Measurements from ENCODE around the gene IL9R. TPM values are rescaled to one million over a fixed set of nuclear protein-coding genes. Genes with fewer than 3 reads are reported as not detected.
"Not testable (repeated sequence)": the region's sequence is repeated elsewhere in the genome, so short reads cannot be mapped to it uniquely, and the experiment has no call there.

The IL9R gene
- total RNA-seq, 1 donor from 2014 or later: not detected

GRCh38 chrX:155998116-155998515 is 620 bp downstream of the IL9R start:
- Histone ChIP-seq H3K27ac (no peak overlapping the region), H3K4me3 (no peak overlapping the region), H3K36me3 (no peaks in the 10 kb centered on the region), H3K27me3 (no peaks in the 10 kb centered on the region), H3K9me3 (no peaks in the 10 kb centered on the region), H3K4me1 (no peaks in the 10 kb centered on the region)
- intact Hi-C loops (cut with DNase I): no loop called here
- TF ChIP-seq, protein P1, sequence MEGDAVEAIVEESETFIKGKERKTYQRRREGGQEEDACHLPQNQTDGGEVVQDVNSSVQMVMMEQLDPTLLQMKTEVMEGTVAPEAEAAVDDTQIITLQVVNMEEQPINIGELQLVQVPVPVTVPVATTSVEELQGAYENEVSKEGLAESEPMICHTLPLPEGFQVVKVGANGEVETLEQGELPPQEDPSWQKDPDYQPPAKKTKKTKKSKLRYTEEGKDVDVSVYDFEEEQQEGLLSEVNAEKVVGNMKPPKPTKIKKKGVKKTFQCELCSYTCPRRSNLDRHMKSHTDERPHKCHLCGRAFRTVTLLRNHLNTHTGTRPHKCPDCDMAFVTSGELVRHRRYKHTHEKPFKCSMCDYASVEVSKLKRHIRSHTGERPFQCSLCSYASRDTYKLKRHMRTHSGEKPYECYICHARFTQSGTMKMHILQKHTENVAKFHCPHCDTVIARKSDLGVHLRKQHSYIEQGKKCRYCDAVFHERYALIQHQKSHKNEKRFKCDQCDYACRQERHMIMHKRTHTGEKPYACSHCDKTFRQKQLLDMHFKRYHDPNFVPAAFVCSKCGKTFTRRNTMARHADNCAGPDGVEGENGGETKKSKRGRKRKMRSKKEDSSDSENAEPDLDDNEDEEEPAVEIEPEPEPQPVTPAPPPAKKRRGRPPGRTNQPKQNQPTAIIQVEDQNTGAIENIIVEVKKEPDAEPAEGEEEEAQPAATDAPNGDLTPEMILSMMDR (IDR thresholded peaks at IDR 0.05): no peak
- TF ChIP-seq POLR2AphosphoS5 (IDR thresholded peaks at IDR 0.05; ENCODE audit: insufficient read depth in 1 of 2, low read depth in 1 of 2): no peak
- no peak for TF ChIP-seq POLR2A (IDR thresholded peaks at IDR 0.05)
- no peak for DNase-seq (ENCODE audit: extremely low spot score in 2 of 2)

DNA sequence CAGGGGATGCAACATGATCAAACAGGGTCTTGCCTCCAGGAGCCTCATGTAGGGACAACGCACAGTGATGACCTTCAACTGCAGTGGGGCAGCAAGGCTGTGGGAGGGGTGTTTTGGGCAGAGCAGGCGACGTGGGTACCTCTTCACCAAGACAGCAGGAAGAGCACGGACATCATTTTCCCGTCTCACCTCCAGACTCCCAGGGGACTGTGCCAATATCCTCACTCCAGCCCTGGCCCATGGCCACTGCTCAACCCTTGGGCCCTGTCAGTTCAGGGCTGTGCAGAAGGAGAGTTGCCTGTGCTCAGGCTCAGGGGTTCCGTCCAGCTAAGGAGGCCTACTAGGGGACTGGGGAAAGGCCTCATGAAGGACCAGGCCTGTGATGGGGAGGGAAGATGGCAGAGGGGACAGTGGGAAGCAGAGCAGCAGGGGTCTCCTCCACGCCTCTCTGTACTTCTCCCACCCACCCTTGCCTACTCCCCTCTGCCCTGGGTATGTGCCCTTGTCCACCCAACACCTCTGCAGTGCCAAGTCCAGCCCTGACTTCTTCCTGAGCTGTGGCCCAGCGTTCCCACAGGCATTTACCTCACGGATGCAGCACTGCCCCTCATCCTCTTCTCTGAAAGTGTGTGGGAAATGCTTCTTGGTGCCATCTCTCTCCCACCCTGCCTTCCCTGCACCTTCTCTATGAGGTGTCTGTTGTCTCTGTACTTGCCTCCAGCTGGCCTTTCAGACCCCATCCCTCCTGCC is 1.4 kb downstream of the IL9R start:
- TF ChIP-seq POLR2A (IDR thresholded peaks at IDR 0.05): no peak
- TF ChIP-seq, protein P1 (IDR thresholded peaks at IDR 0.05): no peak
- no peak for TF ChIP-seq POLR2AphosphoS5 (IDR thresholded peaks at IDR 0.05; ENCODE audit: insufficient read depth in 1 of 2, low read depth in 1 of 2)
- intact Hi-C loops (cut with DNase I): no loop called here

DNA sequence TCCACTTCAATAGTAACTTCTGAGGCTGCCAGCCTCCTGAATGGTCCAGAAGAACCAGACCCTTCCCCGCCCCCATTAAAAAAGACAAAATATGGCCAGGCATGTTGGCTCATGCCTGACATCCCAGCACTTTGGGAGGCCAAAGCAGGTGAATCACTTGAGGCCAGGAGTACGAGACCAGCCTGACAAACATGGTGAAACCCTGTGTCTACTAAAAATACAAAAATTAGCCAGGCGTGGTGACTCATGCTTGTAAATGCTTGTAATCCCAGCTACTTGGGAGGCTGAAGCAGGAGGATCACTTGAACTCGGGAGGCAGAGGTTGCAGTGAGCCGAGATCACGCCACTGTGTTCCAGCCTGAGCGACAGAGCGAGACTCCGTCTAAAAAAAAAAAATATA is 2.3 kb downstream of the IL9R start:
- H3K36me3 ChIP-seq; intact Hi-C loops (cut with DNase I); H3K4me3 ChIP-seq; H3K9me3 ChIP-seq; DNase-seq (ENCODE audit: extremely low spot score in 2 of 2); H3K27ac ChIP-seq; H3K27me3 ChIP-seq; H3K4me1 ChIP-seq: not testable (repeated sequence)

More for the DNA sequence above, 1.4 kb downstream of the IL9R start:
- H3K36me3 ChIP-seq: no peaks in the 10 kb centered on the region
- H3K9me3 ChIP-seq: no peaks in the 10 kb centered on the region
- H3K4me1 ChIP-seq: no peaks in the 10 kb centered on the region
- no peak overlapping the region for H3K27ac ChIP-seq
- DNase-seq (ENCODE audit: extremely low spot score in 2 of 2): peak in 1 of 2 donors; percentile 85
- H3K4me3 ChIP-seq: no peak overlapping the region
- H3K27me3 ChIP-seq: no peaks in the 10 kb centered on the region

DNA sequence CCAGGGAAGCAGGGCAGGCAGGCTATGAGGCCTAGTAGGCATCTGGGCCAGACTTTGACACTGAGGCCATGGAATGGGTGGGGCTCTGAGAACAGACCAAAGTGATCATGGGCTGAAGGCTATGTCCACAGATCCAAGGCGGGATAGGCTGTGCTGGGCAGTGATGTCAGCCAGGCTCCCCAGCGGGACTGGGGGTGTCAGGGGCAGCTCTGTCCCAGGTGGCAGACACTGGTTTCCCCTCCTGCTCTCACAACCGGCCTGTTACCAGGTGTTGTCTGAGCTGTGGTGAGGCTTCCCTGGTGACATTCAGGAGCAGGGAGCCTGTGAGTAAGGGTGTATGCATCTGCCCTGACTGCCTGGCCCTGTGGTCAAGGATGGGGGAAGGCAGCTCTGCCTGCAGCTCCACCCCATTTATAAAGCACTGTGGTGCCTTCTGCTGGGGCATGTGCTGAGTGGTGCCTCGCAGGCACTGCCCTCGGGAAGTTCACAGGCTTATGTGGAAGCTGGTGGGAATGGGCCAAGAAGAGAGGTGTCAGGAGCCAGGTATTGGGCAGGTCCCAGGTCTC is 2.9 kb downstream of the IL9R start:
- intact Hi-C loops (cut with DNase I): no loop called here
- DNase-seq (ENCODE audit: extremely low spot score in 2 of 2): peak in 1 of 2 donors; percentile 72
- TF ChIP-seq, protein P1 (IDR thresholded peaks at IDR 0.05): no peak
- TF ChIP-seq POLR2A (IDR thresholded peaks at IDR 0.05) (no peak), POLR2AphosphoS5 (IDR thresholded peaks at IDR 0.05; ENCODE audit: insufficient read depth in 1 of 2, low read depth in 1 of 2) (no peak)

GRCh38 chrX:156001001-156001666 is 3.6 kb downstream of the IL9R start:
- Histone ChIP-seq H3K36me3 (no peaks in the 10 kb centered on the region), H3K27ac (no peak overlapping the region), H3K9me3 (no peaks in the 10 kb centered on the region), H3K4me1 (no peaks in the 10 kb centered on the region), H3K27me3 (no peaks in the 10 kb centered on the region), H3K4me3 (no peak overlapping the region)
- peak in 1 of 2 donors; percentile 43 for DNase-seq (ENCODE audit: extremely low spot score in 2 of 2)
- TF ChIP-seq POLR2AphosphoS5 (IDR thresholded peaks at IDR 0.05; ENCODE audit: insufficient read depth in 1 of 2, low read depth in 1 of 2): no peak
- TF ChIP-seq, protein P1 (IDR thresholded peaks at IDR 0.05): no peak
- intact Hi-C loops (cut with DNase I): no loop called here

More for the DNA sequence above, 2.9 kb downstream of the IL9R start:
- no peaks in the 10 kb centered on the region for H3K9me3 ChIP-seq
- no peaks in the 10 kb centered on the region for H3K4me1 ChIP-seq
- no peaks in the 10 kb centered on the region for H3K36me3 ChIP-seq
- H3K4me3 ChIP-seq: no peak overlapping the region
- no peak overlapping the region for H3K27ac ChIP-seq
- no peaks in the 10 kb centered on the region for H3K27me3 ChIP-seq
